ENCODE measurements around the gene ITGA2. TPM values are rescaled to one million over a fixed set of nuclear protein-coding genes. Genes with fewer than 3 reads are reported as not detected.

ITGA2 gene
- total RNA-seq, 2 experiments from 2014 or later = 3.9 to 4.0 TPM

GRCh38 chr5:53030893-53031292 lies 41.7 kb downstream of the ITGA2 start:
- ChIA-PET CTCF (interaction anchor here (1.1 to 4.2 kb wide), 6 partner anchors 10 to 79 kb away, joined by 3 to 19 read pairs (median 6); partner anchors contain the start of gene MOCS2), POLR2A (no interaction called here)
- Mint-ChIP-seq H3K4me1 (peaks cover 45% of the 10 kb centered on the region), H3K36me3 (ENCODE audit: low read depth) (peaks cover 28% of the 10 kb centered on the region), H3K27ac (peak overlapping the region; percentile 91), H3K4me3 (no peak overlapping the region), H3K9me3 (no peaks in the 10 kb centered on the region), H3K27me3 (no peaks in the 10 kb centered on the region)
- no peak for DNase-seq

GRCh38 chr5:53031695-53032096 lies 42.5 kb downstream of the ITGA2 start:
- Mint-ChIP-seq H3K27me3 (no peaks in the 10 kb centered on the region), H3K27ac (peak overlapping the region; percentile 91), H3K9me3 (peaks cover 3% of the 10 kb centered on the region), H3K36me3 (ENCODE audit: low read depth) (peaks cover 34% of the 10 kb centered on the region), H3K4me1 (peaks cover 52% of the 10 kb centered on the region), H3K4me3 (peak overlapping the region; percentile 47)
- peak; percentile 60 for DNase-seq
- POLR2A ChIA-PET = interaction anchor here (0.6 to 1.5 kb wide), 2 partner anchors 10 to 58 kb away, joined by 3 to 6 read pairs; no protein-coding TSS in a partner anchor
- CTCF ChIA-PET = interaction anchor here (1.0 to 1.9 kb wide), 6 partner anchors 10 to 257 kb away, joined by 3 to 7 read pairs (median 4); partner anchors contain the start of gene MOCS2

GRCh38 chr5:53032188-53032587 lies 43.0 kb downstream of the ITGA2 start:
- H3K9me3 Mint-ChIP-seq = peaks cover 3% of the 10 kb centered on the region
- ChIA-PET CTCF (interaction anchor here (1.0 to 1.9 kb wide), 6 partner anchors 9 to 258 kb away, joined by 3 to 7 read pairs (median 4); partner anchors contain the start of gene MOCS2), POLR2A (interaction anchor here (1.5 kb wide), 1 partner anchor 57 kb away, joined by 6 read pairs; no protein-coding TSS in a partner anchor)
- H3K4me1 Mint-ChIP-seq = peaks cover 54% of the 10 kb centered on the region
- H3K27me3 Mint-ChIP-seq = no peaks in the 10 kb centered on the region
- DNase-seq = no peak
- H3K36me3 Mint-ChIP-seq (ENCODE audit: low read depth) = peaks cover 34% of the 10 kb centered on the region
- no peak overlapping the region for H3K4me3 Mint-ChIP-seq
- H3K27ac Mint-ChIP-seq = peak overlapping the region; percentile 91

- Mint-ChIP-seq H3K4me1 (peaks cover 68% of the 10 kb centered on the region), H3K27me3 (no peaks in the 10 kb centered on the region), H3K4me3 (no peak overlapping the region), H3K27ac (no peak overlapping the region), H3K36me3 (ENCODE audit: low read depth) (peaks cover 32% of the 10 kb centered on the region), H3K9me3 (peaks cover 3% of the 10 kb centered on the region)
- no peak for DNase-seq
- ChIA-PET CTCF (interaction anchor here (0.9 to 2.0 kb wide), 4 partner anchors 10 to 34 kb away, joined by 3 to 11 read pairs (median 4); no protein-coding TSS in a partner anchor), POLR2A (no interaction called here)
Measured at GRCh38 chr5:53034832-53035231, 45.7 kb downstream of the ITGA2 start.

GRCh38 chr5:53035868-53036381 lies 46.8 kb downstream of the ITGA2 start:
- ChIA-PET POLR2A (no interaction called here), CTCF (interaction anchor here (0.7 to 2.0 kb wide), 6 partner anchors 12 to 57 kb away, joined by 3 to 11 read pairs (median 3); no protein-coding TSS in a partner anchor)
- H3K9me3 Mint-ChIP-seq = peaks cover 3% of the 10 kb centered on the region
- peaks cover 26% of the 10 kb centered on the region for H3K36me3 Mint-ChIP-seq (ENCODE audit: low read depth)
- no peak overlapping the region for H3K4me3 Mint-ChIP-seq
- DNase-seq = no peak
- no peak overlapping the region for H3K27ac Mint-ChIP-seq
- peaks cover 72% of the 10 kb centered on the region for H3K4me1 Mint-ChIP-seq
- no peaks in the 10 kb centered on the region for H3K27me3 Mint-ChIP-seq

- POLR2A ChIA-PET = no interaction called here
- Mint-ChIP-seq H3K27ac (no peak overlapping the region), H3K4me3 (no peak overlapping the region), H3K36me3 (ENCODE audit: low read depth) (peaks cover 18% of the 10 kb centered on the region), H3K27me3 (no peaks in the 10 kb centered on the region), H3K9me3 (peaks cover 3% of the 10 kb centered on the region), H3K4me1 (peaks cover 72% of the 10 kb centered on the region)
- CTCF ChIA-PET = interaction anchor here (0.5 kb wide), 1 partner anchor 54 kb away, joined by 4 read pairs; no protein-coding TSS in a partner anchor
- no peak for DNase-seq
Measured at GRCh38 chr5:53037141-53037859, 48.1 kb downstream of the ITGA2 start.

GRCh38 chr5:53038196-53038847 lies 49.2 kb downstream of the ITGA2 start:
- H3K27me3 Mint-ChIP-seq = peaks cover 5% of the 10 kb centered on the region
- CTCF ChIA-PET = interaction anchor here (0.7 kb wide), 1 partner anchor 71 kb away, joined by 3 read pairs; the partner anchor contains the start of gene MOCS2
- H3K4me3 Mint-ChIP-seq = no peak overlapping the region
- H3K9me3 Mint-ChIP-seq = peaks cover 3% of the 10 kb centered on the region
- H3K4me1 Mint-ChIP-seq = peaks cover 70% of the 10 kb centered on the region
- H3K36me3 Mint-ChIP-seq (ENCODE audit: low read depth) = peaks cover 24% of the 10 kb centered on the region
- no peak overlapping the region for H3K27ac Mint-ChIP-seq
- POLR2A ChIA-PET = interaction anchor here (1.1 kb wide), 1 partner anchor 48 kb away, joined by 4 read pairs; no protein-coding TSS in a partner anchor
- no peak for DNase-seq

- H3K36me3 Mint-ChIP-seq (ENCODE audit: low read depth) = peaks cover 26% of the 10 kb centered on the region
- H3K4me3 Mint-ChIP-seq = no peak overlapping the region
- no peak for DNase-seq
- peaks cover 5% of the 10 kb centered on the region for H3K9me3 Mint-ChIP-seq
- ChIA-PET POLR2A (no interaction called here), CTCF (interaction anchor here (1.0 to 2.9 kb wide), 3 partner anchors 11 to 18 kb away, joined by 4 to 19 read pairs (median 8); no protein-coding TSS in a partner anchor)
- peak overlapping the region; percentile 3 for H3K27ac Mint-ChIP-seq
- peaks cover 7% of the 10 kb centered on the region for H3K27me3 Mint-ChIP-seq
- peaks cover 76% of the 10 kb centered on the region for H3K4me1 Mint-ChIP-seq
Measured at GRCh38 chr5:53039855-53040254, 50.7 kb downstream of the ITGA2 start.

- DNase-seq = peak; percentile 61
- ChIA-PET POLR2A (interaction anchor here (0.8 to 1.0 kb wide), 2 partner anchors 10 to 28 kb away, joined by 3 read pairs; no protein-coding TSS in a partner anchor), CTCF (interaction anchor here (0.8 to 2.9 kb wide), 6 partner anchors 9 to 31 kb away, joined by 3 to 19 read pairs (median 4); no protein-coding TSS in a partner anchor)
- Mint-ChIP-seq H3K4me1 (peaks cover 72% of the 10 kb centered on the region), H3K9me3 (peaks cover 5% of the 10 kb centered on the region), H3K36me3 (ENCODE audit: low read depth) (peaks cover 28% of the 10 kb centered on the region), H3K27ac (peak overlapping the region; percentile 90), H3K4me3 (peak overlapping the region; percentile 65), H3K27me3 (peaks cover 7% of the 10 kb centered on the region)
Measured at GRCh38 chr5:53041071-53041692, 52.0 kb downstream of the ITGA2 start.

- Mint-ChIP-seq H3K4me1 (peaks cover 67% of the 10 kb centered on the region), H3K36me3 (ENCODE audit: low read depth) (peaks cover 28% of the 10 kb centered on the region), H3K4me3 (peak overlapping the region; percentile 65), H3K9me3 (peaks cover 2% of the 10 kb centered on the region), H3K27ac (peak overlapping the region; percentile 90), H3K27me3 (peaks cover 7% of the 10 kb centered on the region)
- POLR2A ChIA-PET = interaction anchor here (0.8 to 1.0 kb wide), 2 partner anchors 10 to 28 kb away, joined by 3 read pairs; no protein-coding TSS in a partner anchor
- CTCF ChIA-PET = interaction anchor here (0.8 to 2.9 kb wide), 5 partner anchors 10 to 31 kb away, joined by 3 to 19 read pairs (median 5); no protein-coding TSS in a partner anchor
- DNase-seq = no peak
Measured at GRCh38 chr5:53041740-53042139, 52.6 kb downstream of the ITGA2 start.

GRCh38 chr5:53045263-53045662 lies 56.1 kb downstream of the ITGA2 start:
- Mint-ChIP-seq H3K4me1 (peaks cover 46% of the 10 kb centered on the region), H3K27ac (no peak overlapping the region), H3K27me3 (peaks cover 7% of the 10 kb centered on the region), H3K4me3 (no peak overlapping the region), H3K36me3 (ENCODE audit: low read depth) (peaks cover 36% of the 10 kb centered on the region), H3K9me3 (peaks cover 2% of the 10 kb centered on the region)
- POLR2A ChIA-PET = interaction anchor here (0.6 kb wide), 1 partner anchor 96 kb away, joined by 3 read pairs; no protein-coding TSS in a partner anchor
- CTCF ChIA-PET = interaction anchor here (1.0 kb wide), 1 partner anchor 10 kb away, joined by 5 read pairs; no protein-coding TSS in a partner anchor
- DNase-seq = no peak

GRCh38 chr5:53048248-53048647 lies 59.1 kb downstream of the ITGA2 start:
- ChIA-PET POLR2A (no interaction called here), CTCF (interaction anchor here (1.2 to 1.5 kb wide), 3 partner anchors 11 to 14 kb away, joined by 3 to 4 read pairs (median 3); no protein-coding TSS in a partner anchor)
- no peak for DNase-seq
- peaks cover 2% of the 10 kb centered on the region for H3K27me3 Mint-ChIP-seq
- peaks cover 20% of the 10 kb centered on the region for H3K4me1 Mint-ChIP-seq
- H3K9me3 Mint-ChIP-seq = peaks cover 2% of the 10 kb centered on the region
- no peak overlapping the region for H3K4me3 Mint-ChIP-seq
- H3K27ac Mint-ChIP-seq = no peak overlapping the region
- peaks cover 31% of the 10 kb centered on the region for H3K36me3 Mint-ChIP-seq (ENCODE audit: low read depth)
